ENCODE results near the gene PEAK3. TPM values are rescaled to one million over a fixed set of nuclear protein-coding genes. Genes with fewer than 3 reads are reported as not detected.

The PEAK3 gene
- total RNA-seq, 1 experiment from 2014 or later = not detected

- Histone ChIP-seq H3K9me3 (replicated peaks) (no peaks in the 10 kb centered on the region), H3K4me1 (replicated peaks) (no peaks in the 10 kb centered on the region; the same call in 1 of the 2 replicates), H3K27ac (no peak overlapping the region), H3K36me3 (peaks cover 52% of the 10 kb centered on the region), H3K4me3 (no peak overlapping the region), H3K27me3 (replicated peaks) (no peaks in the 10 kb centered on the region)
- DNase-seq (ENCODE audit: low read depth in 1 of 2, low spot score in 2 of 2) = no peak
Measured at GRCh38 chr19:2321565-2322283, 39.7 kb upstream of the PEAK3 start.

DNA sequence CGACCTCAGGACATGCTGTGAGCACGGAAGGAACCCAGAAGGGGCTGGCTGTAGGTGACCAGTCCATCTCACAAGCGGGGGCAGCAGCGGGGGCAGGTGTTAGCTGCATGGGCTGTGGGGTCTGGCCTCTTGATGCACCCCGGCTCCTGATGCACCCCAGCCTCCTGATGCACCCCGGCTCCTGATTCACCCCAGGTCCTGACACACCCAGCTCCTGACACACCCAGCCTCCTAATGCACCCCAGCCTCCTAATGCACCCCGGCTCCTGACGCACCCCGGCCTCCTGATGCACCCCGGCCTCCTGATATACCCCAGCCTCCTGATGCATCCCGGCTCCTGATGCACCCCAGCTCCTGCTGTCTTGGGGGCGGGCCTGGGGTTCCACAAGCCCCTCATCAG lies 39.0 kb upstream of the PEAK3 start:
- Histone ChIP-seq H3K4me3 (no peak overlapping the region), H3K9me3 (replicated peaks) (peaks cover 2% of the 10 kb centered on the region; the same call in 1 of the 2 replicates), H3K27me3 (replicated peaks) (no peaks in the 10 kb centered on the region), H3K4me1 (replicated peaks) (no peaks in the 10 kb centered on the region), H3K27ac (no peak overlapping the region), H3K36me3 (peaks cover 44% of the 10 kb centered on the region)
- DNase-seq (ENCODE audit: low read depth in 1 of 2, low spot score in 2 of 2) = no peak

GRCh38 chr19:2320049-2320448 lies 38.1 kb upstream of the PEAK3 start:
- Histone ChIP-seq H3K27ac (no peak overlapping the region), H3K4me3 (no peak overlapping the region), H3K4me1 (replicated peaks) (no peaks in the 10 kb centered on the region), H3K9me3 (replicated peaks) (peaks cover 11% of the 10 kb centered on the region), H3K36me3 (peaks cover 38% of the 10 kb centered on the region), H3K27me3 (replicated peaks) (no peaks in the 10 kb centered on the region; the same call in 1 of the 2 replicates)
- DNase-seq (ENCODE audit: low read depth in 1 of 2, low spot score in 2 of 2) = no peak

DNA sequence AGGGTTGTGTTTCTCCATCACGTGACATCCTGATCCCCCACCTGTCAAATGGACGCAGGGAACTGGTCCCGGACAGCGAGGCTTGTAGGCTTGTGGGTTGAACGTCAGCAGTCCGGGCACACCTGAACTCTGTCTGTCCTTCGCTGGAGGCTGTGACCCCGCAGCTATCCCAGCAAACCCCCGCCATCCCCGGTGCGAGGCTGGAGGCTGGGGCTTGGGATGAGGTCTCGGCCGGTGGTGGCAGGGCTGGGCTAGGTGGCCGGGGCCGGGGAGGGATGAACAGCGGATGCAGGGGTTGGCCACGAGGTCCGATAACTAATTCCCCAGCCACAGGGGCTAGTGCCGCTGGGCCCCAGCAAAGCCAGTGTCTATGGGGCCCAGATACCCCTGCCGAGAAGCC lies 37.6 kb upstream of the PEAK3 start:
- no peaks in the 10 kb centered on the region; the same call in 1 of the 2 replicates for H3K27me3 ChIP-seq (replicated peaks)
- peaks cover 33% of the 10 kb centered on the region for H3K36me3 ChIP-seq
- no peak overlapping the region for H3K27ac ChIP-seq
- H3K9me3 ChIP-seq (replicated peaks) = peaks cover 15% of the 10 kb centered on the region
- no peaks in the 10 kb centered on the region for H3K4me1 ChIP-seq (replicated peaks)
- DNase-seq (ENCODE audit: low read depth in 1 of 2, low spot score in 2 of 2) = no peak
- no peak overlapping the region for H3K4me3 ChIP-seq

GRCh38 chr19:2318923-2319322 lies 36.9 kb upstream of the PEAK3 start:
- no peak for DNase-seq (ENCODE audit: low read depth in 1 of 2, low spot score in 2 of 2)
- Histone ChIP-seq H3K4me3 (no peak overlapping the region), H3K36me3 (peaks cover 27% of the 10 kb centered on the region), H3K27ac (no peak overlapping the region), H3K27me3 (replicated peaks) (peaks cover 4% of the 10 kb centered on the region; the same call in 1 of the 2 replicates), H3K9me3 (replicated peaks) (peaks cover 15% of the 10 kb centered on the region), H3K4me1 (replicated peaks) (no peaks in the 10 kb centered on the region)

DNA sequence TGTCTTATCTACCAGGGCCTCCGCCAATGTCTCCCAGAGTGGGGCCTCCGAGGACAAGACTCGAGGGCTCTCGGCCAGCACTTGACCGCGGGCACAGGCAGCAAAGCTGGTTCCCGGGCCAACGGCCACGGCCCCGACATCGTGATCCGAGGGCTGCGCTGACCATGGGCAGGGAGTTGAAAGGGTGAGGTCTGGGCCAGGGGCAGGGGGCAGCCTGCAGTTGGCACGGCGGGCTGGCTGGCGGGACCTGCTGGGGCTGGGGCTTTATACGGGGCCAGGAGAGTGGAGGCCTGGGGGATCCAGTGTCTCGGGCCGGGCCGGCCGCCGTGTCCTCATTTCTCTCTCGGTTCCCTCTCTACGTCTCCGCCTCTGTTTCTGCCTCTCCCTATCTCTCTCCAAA lies 35.8 kb upstream of the PEAK3 start:
- Histone ChIP-seq H3K9me3 (replicated peaks) (peaks cover 15% of the 10 kb centered on the region), H3K4me1 (replicated peaks) (no peaks in the 10 kb centered on the region), H3K27me3 (replicated peaks) (peaks cover 5% of the 10 kb centered on the region; the same call in 1 of the 2 replicates), H3K36me3 (peaks cover 17% of the 10 kb centered on the region), H3K4me3 (no peak overlapping the region), H3K27ac (no peak overlapping the region)
- DNase-seq (ENCODE audit: low read depth in 1 of 2, low spot score in 2 of 2) = no peak

GRCh38 chr19:2317300-2317699 lies 35.3 kb upstream of the PEAK3 start:
- no peak for DNase-seq (ENCODE audit: low read depth in 1 of 2, low spot score in 2 of 2)
- Histone ChIP-seq H3K4me3 (no peak overlapping the region), H3K4me1 (replicated peaks) (no peaks in the 10 kb centered on the region), H3K36me3 (peaks cover 13% of the 10 kb centered on the region), H3K9me3 (replicated peaks) (peaks cover 15% of the 10 kb centered on the region), H3K27ac (no peak overlapping the region), H3K27me3 (replicated peaks) (peaks cover 7% of the 10 kb centered on the region)

DNA sequence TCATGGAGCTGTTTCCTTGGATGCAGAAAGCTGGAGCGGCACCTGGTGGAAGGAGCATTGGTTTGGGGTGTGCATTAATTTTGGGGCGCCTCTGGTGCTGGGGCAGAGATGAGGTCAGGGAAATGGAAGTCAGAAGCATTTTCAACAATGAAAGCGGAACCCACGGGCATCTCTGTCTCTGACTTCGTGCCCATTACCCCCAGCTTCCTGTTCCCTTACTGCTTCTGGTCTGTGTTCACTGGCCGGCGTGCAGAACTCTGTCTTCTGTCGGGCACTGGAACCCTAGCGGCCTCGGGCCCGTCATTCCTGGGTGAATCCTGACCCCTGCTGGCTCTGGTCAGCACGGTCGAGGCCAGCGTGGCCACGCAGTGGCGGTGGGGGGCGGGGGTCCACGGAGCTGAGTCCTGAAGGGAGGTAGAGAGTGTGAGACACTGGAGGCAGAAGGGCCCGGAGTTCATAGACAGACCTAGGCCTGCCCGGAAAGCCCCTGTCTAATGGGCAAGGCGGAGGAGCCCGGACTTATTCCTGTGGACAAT lies 33.9 kb upstream of the PEAK3 start:
- no peak overlapping the region for H3K27ac ChIP-seq
- peaks cover 15% of the 10 kb centered on the region for H3K9me3 ChIP-seq (replicated peaks)
- no peak overlapping the region for H3K4me3 ChIP-seq
- DNase-seq (ENCODE audit: low read depth in 1 of 2, low spot score in 2 of 2) = no peak
- peaks cover under 1% of the 10 kb centered on the region for H3K36me3 ChIP-seq
- H3K27me3 ChIP-seq (replicated peaks) = peaks cover 10% of the 10 kb centered on the region
- no peaks in the 10 kb centered on the region for H3K4me1 ChIP-seq (replicated peaks)

- peaks cover 15% of the 10 kb centered on the region for H3K9me3 ChIP-seq (replicated peaks)
- peaks cover 10% of the 10 kb centered on the region for H3K27me3 ChIP-seq (replicated peaks)
- no peaks in the 10 kb centered on the region for H3K4me1 ChIP-seq (replicated peaks)
- no peaks in the 10 kb centered on the region for H3K36me3 ChIP-seq
- H3K4me3 ChIP-seq = no peak overlapping the region
- DNase-seq (ENCODE audit: low read depth in 1 of 2, low spot score in 2 of 2) = no peak
- no peak overlapping the region for H3K27ac ChIP-seq
Measured at GRCh38 chr19:2315121-2315817, 33.3 kb upstream of the PEAK3 start.

DNA sequence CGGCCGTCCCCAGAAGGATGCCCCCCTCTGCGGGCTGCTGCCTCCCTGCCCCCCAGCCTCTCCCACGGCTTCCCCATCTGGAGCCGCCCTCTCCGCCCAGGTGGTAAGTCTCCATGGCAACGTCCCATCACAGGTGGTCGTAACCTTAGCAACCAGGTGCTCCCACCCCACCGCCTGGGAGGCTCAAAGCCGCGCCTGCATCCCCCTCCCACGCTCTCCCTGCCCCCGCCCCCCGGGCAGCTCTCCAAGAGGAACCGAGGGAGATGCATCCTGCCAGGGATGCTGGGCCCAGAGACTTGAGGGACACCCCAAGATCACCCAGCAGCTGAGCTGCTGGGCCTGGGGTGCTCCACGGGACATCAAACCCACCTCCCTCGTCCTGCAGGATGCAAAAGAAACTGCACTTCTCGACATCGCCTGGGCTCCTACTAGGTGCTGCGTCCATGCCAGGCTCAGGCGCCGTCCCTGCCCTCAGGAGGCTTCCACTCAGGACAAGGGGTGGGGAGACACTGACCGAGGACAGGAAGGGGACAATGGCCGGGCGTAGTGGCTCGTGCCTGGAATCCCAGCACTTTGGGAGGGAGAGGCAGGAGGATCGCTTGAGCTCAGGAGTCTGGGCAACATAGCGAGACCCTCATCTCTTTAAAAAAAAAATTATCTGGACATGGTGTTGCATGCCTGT lies 31.0 kb upstream of the PEAK3 start:
- DNase-seq (ENCODE audit: low read depth in 1 of 2, low spot score in 2 of 2) = no peak
- Histone ChIP-seq H3K36me3 (no peaks in the 10 kb centered on the region), H3K9me3 (replicated peaks) (peaks cover 15% of the 10 kb centered on the region), H3K4me1 (replicated peaks) (peaks cover 3% of the 10 kb centered on the region; the same call in 1 of the 2 replicates), H3K27me3 (replicated peaks) (peaks cover 15% of the 10 kb centered on the region), H3K4me3 (no peak overlapping the region), H3K27ac (no peak overlapping the region)

DNA sequence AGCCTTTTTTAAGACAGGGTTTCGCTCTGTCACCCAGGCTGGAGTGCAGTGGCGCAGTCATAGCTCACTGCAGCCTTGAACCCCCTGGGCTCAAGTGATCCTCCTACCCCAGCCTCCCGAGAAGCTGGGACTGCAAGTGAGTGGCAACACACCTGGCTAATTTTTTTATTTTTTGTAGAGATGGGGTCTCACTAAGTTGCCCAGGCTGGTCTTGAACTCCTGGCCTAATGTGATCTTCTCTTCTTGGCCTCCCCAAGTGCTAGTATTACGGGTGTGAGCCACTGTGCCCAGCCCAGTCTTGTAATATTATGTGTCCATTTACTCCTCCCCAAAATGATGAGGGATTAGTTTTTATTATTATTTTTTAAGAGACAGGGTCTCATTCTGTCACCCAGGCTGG lies 29.1 kb upstream of the PEAK3 start:
- H3K4me3 ChIP-seq = no peak overlapping the region
- H3K27ac ChIP-seq = no peak overlapping the region
- H3K36me3 ChIP-seq = no peaks in the 10 kb centered on the region
- H3K27me3 ChIP-seq (replicated peaks) = peaks cover 31% of the 10 kb centered on the region
- no peak for DNase-seq (ENCODE audit: low read depth in 1 of 2, low spot score in 2 of 2)
- peaks cover 15% of the 10 kb centered on the region for H3K9me3 ChIP-seq (replicated peaks)
- H3K4me1 ChIP-seq (replicated peaks) = peaks cover 3% of the 10 kb centered on the region; the same call in 1 of the 2 replicates

- Histone ChIP-seq H3K4me1 (replicated peaks) (peaks cover 3% of the 10 kb centered on the region; the same call in 1 of the 2 replicates), H3K4me3 (no peak overlapping the region), H3K9me3 (replicated peaks) (peaks cover 2% of the 10 kb centered on the region; the same call in 1 of the 2 replicates), H3K36me3 (no peaks in the 10 kb centered on the region), H3K27me3 (replicated peaks) (peaks cover 36% of the 10 kb centered on the region), H3K27ac (no peak overlapping the region)
- DNase-seq (ENCODE audit: low read depth in 1 of 2, low spot score in 2 of 2) = no peak
Measured at GRCh38 chr19:2309734-2310362, 27.9 kb upstream of the PEAK3 start.

- no peak for DNase-seq (ENCODE audit: low read depth in 1 of 2, low spot score in 2 of 2)
- Histone ChIP-seq H3K4me1 (replicated peaks) (peaks cover 3% of the 10 kb centered on the region; the same call in 1 of the 2 replicates), H3K27ac (no peak within 1 kb of the TSS), H3K36me3 (no peaks in the 10 kb centered on the region), H3K9me3 (replicated peaks) (no peaks in the 10 kb centered on the region; the same call in 1 of the 2 replicates), H3K27me3 (replicated peaks) (peaks cover 31% of the 10 kb centered on the region), H3K4me3 (no peak within 1 kb of the TSS)
Measured at GRCh38 chr19:2308114-2308556, 26.2 kb upstream of the PEAK3 start, which contains the start of gene LINGO3. Gene LINGO3 (minus strand): TSS chr19:2308154. CDS start chr19:2291776, 16,378 bp downstream.
